GM21381 (cell line): ENCODE data around the gene PLK3.
"Not testable (repeated sequence)": the region's sequence is repeated elsewhere in the genome, so short reads cannot be mapped to it uniquely, and the experiment has no call there.

Source experiments
- ATAC-seq: cut with Tn5 transposase; IDR thresholded peaks from one replicate; pipeline ENCODE4 v1.9.1; 2021; ENCODE audit warnings: mild to moderate bottlenecking, moderate library complexity; ENCODE audit not compliant: unreplicated experiment

The PLK3 gene

DNA sequence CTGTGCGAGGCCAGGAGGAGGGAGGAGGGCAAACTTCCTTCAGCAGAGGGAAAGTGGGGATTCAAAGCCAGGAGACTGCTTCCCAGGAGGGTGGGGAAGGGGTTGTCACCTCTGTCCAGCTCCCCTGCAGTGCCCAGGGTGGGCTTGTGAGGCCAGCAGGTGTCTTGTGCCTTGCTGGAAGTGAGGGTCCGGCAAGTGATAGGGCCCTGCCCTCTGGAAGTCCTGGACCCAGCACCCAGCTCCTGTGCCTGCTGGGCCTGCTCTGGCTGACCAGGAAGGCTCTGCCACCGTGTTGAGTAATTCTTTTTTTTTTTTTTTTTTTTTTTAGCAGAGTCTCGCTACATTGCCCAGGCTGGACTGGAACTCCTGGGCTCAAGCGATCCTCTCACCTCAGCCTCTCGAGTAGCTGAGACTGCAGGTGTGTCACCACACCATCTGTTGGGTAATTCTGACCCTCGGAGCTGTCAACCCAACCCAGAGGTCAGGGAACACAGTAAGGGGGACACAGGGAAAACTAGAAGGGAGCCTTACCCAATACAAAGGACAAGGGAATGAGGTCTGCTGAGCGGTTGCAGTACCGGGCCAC lies 13.2 kb upstream of the PLK3 start:
- ATAC-seq: no peak

DNA sequence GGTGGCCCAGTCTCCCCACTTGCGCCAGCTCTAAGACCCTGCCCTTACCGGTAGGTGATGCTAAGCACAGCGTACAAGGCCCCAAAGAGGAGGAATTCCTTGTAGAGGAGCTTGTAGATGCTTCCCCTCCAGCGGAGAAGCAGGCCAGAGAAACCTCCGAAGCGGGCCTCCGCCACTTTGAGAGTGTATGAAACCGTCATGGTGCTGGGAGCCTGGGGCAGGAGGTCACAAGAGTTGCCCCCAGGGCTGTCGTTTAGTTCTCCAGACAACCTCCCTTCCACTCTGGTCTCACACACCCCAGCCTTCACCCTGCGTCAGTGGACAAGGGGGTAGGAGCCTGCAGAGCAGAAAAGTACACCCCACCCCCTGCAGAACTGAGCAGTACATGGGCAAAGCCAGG lies 12.7 kb upstream of the PLK3 start:
- ATAC-seq: no peak

GRCh38 chr1:44788120-44788860 lies 11.9 kb upstream of the PLK3 start, which contains the start of gene BEST4:
TSS of gene BEST4 (minus strand) at chr1:44788170. CDS start at chr1:44787705, 465 bp downstream.
- ATAC-seq: no peak

DNA sequence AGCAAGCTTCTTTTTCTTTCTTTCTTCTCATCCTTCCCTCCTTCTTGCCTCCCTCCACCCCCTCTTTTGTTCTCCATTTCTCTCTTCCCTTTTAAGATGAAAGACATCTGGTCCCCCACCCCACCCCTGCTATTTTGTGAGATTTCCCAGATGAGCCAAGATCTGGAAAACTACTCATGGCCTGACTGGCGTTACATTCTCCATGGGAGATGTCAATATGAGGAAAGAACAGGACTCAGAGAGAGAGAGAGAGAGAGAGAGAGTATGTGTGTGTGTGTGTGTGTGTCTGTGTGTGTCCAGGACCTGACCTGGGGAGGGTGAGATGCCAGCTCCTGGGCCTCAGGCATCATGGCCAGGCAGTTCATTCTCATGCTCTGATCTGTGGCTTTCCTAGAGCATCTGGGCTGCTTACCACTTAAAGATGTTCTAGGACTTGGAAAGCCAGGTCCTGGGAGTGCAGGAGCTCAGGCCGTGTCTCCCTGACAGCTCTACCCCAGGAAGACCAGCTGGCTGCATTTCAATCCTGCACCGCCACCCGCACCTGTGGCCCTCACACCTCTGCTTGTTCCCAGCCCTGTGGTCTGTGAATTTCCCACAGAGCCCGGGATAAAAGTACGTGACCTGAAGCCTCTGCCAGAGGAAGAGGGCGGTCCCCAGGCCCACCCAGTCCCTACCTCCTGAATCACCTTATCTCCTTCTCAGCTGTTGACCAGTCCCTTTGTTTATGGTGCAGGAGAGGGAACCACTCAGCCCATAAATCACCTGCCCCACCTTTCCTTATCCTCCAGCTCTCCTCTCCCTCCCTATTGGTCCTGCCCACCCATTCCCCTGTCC lies 9.0 kb upstream of the PLK3 start:
- no peak for ATAC-seq

- no peak for ATAC-seq
Measured at GRCh38 chr1:44792736-44793502, 7.3 kb upstream of the PLK3 start.

DNA sequence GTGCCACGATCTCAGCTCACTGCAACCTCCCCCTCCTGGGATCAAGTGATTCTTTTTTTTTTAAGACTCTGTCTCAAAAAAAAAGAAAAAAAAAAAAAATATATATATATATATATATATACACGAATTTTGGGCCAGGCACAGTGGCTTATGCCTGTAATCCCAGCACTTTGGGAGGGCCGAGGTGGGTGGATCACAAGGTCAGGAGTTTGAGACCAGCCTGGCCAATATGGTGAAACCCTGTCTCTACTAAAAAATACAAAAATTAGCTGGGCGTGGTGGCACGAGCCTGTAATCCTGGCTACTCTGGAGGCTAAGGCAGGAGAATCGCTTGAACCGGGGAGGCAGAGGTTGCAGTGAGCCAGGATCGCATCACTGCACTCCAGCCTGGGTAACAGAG lies 2.3 kb upstream of the PLK3 start:
- ATAC-seq: not testable (repeated sequence)

GRCh38 chr1:44798481-44799365 lies 1.5 kb upstream of the PLK3 start:
- no peak for ATAC-seq

DNA sequence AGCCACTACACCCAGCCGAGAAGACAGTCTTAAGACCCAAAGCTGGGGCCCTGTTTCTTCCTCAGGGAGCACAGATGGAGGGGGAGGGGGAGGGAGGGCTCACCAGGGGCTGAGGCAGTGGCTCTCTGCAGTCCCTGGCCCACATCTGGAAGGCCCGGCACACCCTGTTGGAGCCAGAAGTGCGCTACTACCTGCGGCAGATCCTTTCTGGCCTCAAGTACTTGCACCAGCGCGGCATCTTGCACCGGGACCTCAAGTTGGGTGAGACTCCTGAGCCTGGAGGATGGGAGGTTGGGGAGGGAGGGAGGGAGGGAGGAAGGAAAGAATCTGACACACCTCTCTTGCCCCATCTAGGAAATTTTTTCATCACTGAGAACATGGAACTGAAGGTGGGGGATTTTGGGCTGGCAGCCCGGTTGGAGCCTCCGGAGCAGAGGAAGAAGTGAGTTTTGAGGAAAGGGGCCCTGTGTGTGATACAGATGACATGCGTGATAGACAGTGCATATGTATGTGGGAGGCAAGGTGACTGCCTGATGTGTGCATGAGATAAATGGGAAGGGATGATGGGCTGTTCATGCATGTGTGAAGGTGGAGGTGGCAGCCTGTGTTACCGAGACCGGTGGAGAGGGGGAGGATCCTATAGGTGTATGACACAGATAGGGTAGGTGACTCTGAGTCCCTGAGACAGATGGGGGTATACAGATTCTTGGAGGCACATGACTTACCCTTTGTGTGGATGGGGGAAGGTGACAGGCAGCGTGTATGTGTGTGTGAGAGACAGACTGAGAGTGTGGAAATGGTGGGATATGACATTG lies 1.5 kb downstream of the PLK3 start:
- no peak for ATAC-seq

GRCh38 chr1:44802306-44803061 lies 2.3 kb downstream of the PLK3 start:
- ATAC-seq: no peak

GRCh38 chr1:44803062-44803311 lies 2.8 kb downstream of the PLK3 start:
- no peak for ATAC-seq

GRCh38 chr1:44803312-44804095 lies 3.3 kb downstream of the PLK3 start:
- ATAC-seq: no peak

DNA sequence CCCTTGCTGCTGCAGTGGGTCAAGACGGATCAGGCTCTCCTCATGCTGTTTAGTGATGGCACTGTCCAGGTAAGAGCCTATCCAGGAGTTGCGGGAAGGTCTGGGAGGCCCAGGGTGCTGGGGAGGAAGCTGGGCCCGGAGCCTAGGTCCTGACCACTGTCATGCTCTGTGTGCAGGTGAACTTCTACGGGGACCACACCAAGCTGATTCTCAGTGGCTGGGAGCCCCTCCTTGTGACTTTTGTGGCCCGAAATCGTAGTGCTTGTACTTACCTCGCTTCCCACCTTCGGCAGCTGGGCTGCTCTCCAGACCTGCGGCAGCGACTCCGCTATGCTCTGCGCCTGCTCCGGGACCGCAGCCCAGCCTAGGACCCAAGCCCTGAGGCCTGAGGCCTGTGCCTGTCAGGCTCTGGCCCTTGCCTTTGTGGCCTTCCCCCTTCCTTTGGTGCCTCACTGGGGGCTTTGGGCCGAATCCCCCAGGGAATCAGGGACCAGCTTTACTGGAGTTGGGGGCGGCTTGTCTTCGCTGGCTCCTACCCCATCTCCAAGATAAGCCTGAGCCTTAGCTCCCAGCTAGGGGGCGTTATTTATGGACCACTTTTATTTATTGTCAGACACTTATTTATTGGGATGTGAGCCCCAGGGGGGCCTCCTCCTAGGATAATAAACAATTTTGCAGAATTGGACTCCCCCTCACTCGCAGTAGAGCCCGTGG lies 5.3 kb downstream of the PLK3 start:
- no peak for ATAC-seq

DNA sequence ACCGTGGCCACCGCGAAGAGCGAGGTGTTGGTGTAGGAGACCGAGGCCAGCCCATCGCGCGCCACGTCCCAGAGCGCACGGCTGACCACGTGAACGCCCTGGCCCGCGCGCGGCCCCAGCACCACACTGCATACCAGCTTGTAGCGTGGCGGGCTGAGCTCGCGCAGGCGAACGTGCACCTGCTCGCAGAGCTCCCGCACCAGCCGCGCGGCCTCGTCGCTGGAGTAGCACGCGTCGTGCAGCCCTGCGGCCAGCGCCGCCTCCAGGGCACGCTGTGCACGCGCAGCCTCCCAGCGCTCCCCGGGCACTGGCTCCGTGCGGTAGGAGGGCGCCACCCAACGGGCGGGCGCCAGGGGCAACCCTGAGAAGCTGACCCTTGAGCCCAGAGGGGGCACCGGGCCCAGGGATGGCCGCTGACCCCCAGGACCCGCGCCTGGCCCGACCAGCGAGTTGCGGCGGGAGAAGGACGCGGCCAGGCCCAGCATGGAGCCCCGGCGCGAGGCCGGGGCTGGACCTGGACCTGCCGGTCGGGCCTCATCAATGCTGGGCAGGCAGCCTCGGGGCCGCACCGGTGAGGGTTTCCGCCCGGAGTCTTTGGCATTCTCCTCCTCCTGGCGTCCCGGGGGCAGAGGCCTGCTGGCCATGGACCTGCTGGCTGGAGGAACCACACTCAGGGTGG lies 6.0 kb downstream of the PLK3 start:
- no peak for ATAC-seq

- ATAC-seq: no peak
Measured at GRCh38 chr1:44806704-44807363, 6.7 kb downstream of the PLK3 start, which contains the start of gene DYNLT4. TSS of gene DYNLT4 (minus strand) at chr1:44807351. CDS start at chr1:44806668, 683 bp downstream.

GRCh38 chr1:44807364-44808062 lies 7.3 kb downstream of the PLK3 start:
- ATAC-seq: peak; percentile 34
